K562 (cell line): Measurements from ENCODE around the gene LRRC15. TPM values are rescaled to one million over a fixed set of nuclear protein-coding genes. Genes with fewer than 3 reads are reported as not detected.

Source experiments
- BRCA1 ChIP-seq, 2 experiments: fragments of 450-650 bp in 1 of 2; sonication (generic) in 1 of 2; formaldehyde crosslinking in 1 of 2; IDR thresholded peaks; 2 replicates each; pipeline versions ENCODE4 v1.5.0 to v1.6.1; 2017 to 2020; ENCODE audit warnings: mild to moderate bottlenecking in 1 of 2, missing genetic modification reagents in 1 of 2
- CEBPB ChIP-seq: fragments of 450-650 bp; IDR thresholded peaks from 2 replicates; pipeline ENCODE4 v1.6.1; 2016; ENCODE audit warnings: missing genetic modification characterization, missing compliant biosample characterization
- GTF2A2 ChIP-seq: IDR thresholded peaks from 2 replicates; pipeline ENCODE4 v1.6.1; 2016; ENCODE audit warnings: mild to moderate bottlenecking, missing genetic modification characterization, missing compliant biosample characterization
- ILF3 ChIP-seq: fragments of 450-650 bp; IDR thresholded peaks from 2 replicates; pipeline ENCODE4 v1.6.1; 2018; ENCODE audit warnings: antibody characterized with exemption, mild to moderate bottlenecking, moderate library complexity, borderline replicate concordance
- KAT7 ChIP-seq: sonication (generic); formaldehyde crosslinking; IDR thresholded peaks from 2 replicates; pipeline ENCODE4 v1.8.0; 2022; ENCODE audit warnings: missing genetic modification reagents, mild to moderate bottlenecking, borderline replicate concordance
- PRDM10 ChIP-seq: fragments of 450-650 bp; IDR thresholded peaks from 2 replicates; pipeline ENCODE4 v1.6.1; 2018; ENCODE audit not compliant: partially characterized antibody
- RB1 ChIP-seq: fragments of 450-650 bp; IDR thresholded peaks from 2 replicates; pipeline ENCODE4 v1.6.1; 2017; ENCODE audit warnings: low read depth, mild to moderate bottlenecking
- SMARCE1 ChIP-seq: fragments of 450-650 bp; IDR thresholded peaks from 2 replicates; pipeline ENCODE4 v1.7.1; 2016; ENCODE audit warnings: mild to moderate bottlenecking
- TCF15 ChIP-seq: fragments of 250-450 bp; sonication (Bioruptor Pico); IDR thresholded peaks from 2 replicates; pipeline ENCODE4 v1.8.0; 2022; ENCODE audit warnings: moderate library complexity, mild to moderate bottlenecking, inconsistent platforms
- TCF3 ChIP-seq: sonication (generic); formaldehyde crosslinking; IDR thresholded peaks from 2 replicates; pipeline ENCODE4 v1.4.0; 2020; ENCODE audit warnings: mild to moderate bottlenecking, missing genetic modification reagents
- TEAD2 ChIP-seq: fragments of 450-650 bp; IDR thresholded peaks from 2 replicates; pipeline ENCODE4 v1.6.1; 2016; ENCODE audit warnings: missing genetic modification characterization, control low read depth, missing compliant biosample characterization
- TRIM25 ChIP-seq: fragments of 450-650 bp; IDR thresholded peaks from 2 replicates; pipeline ENCODE4 v1.7.0; 2016; ENCODE audit warnings: borderline replicate concordance
- ZNF143 ChIP-seq: sonication (generic); formaldehyde crosslinking; IDR thresholded peaks from 2 replicates; pipeline ENCODE4 v1.9.0; 2022; ENCODE audit warnings: mild to moderate bottlenecking, missing genetic modification reagents
- ZNF280A ChIP-seq: fragments of 450-650 bp; IDR thresholded peaks from 2 replicates; pipeline ENCODE4 v1.6.1; 2018; ENCODE audit warnings: mild to moderate bottlenecking, low read depth; ENCODE audit not compliant: partially characterized antibody
- ZNF76 ChIP-seq: fragments of 250-450 bp; sonication (Bioruptor Pico); IDR thresholded peaks from 2 replicates; pipeline ENCODE4 v1.4.0; 2020; ENCODE audit warnings: mild to moderate bottlenecking, moderate library complexity, borderline replicate concordance
- ZNF79 ChIP-seq: fragments of 250-450 bp; sonication (Bioruptor Pico); IDR thresholded peaks from 2 replicates; pipeline ENCODE4 v1.4.0; 2020; ENCODE audit warnings: low read depth, mild to moderate bottlenecking, moderate library complexity
- polyA plus RNA-seq, 8 experiments: library from polyadenylated mRNA; depleted of rRNA in 4 of 8; stranded (reverse) in 5 of 8; unstranded in 3 of 8; fragments of >200 nt; fragmentation: Nextera tagmentation in 2 of 8; fragmentation: Illumina TruSeq in 1 of 8; extraction: Ambion mirVana in 2 of 8; extraction: Trizol in 1 of 8; gene quantifications; 2 replicates each; pipeline versions ENCODE4 v1.2.1 to v1.2.3, GENCODE V29; 2011 to 2014; ENCODE audit warnings: inconsistent platforms in 1 of 8, missing spikeins in 1 of 8
- total RNA-seq, 7 experiments: library from RNA; depleted of rRNA in 6 of 7; stranded (reverse); fragments of >200 nt in 6 of 7; fragmentation: Illumina TruSeq in 2 of 7; extraction: Trizol in 2 of 7; gene quantifications; 2 replicates each; pipeline versions ENCODE4 v1.2.1 to v1.2.3, GENCODE V29; 2011 to 2021; ENCODE audit warnings: low replicate concordance in 1 of 7
- TF ChIP-seq, protein P1 (sequence below): fragments of 450-650 bp; formaldehyde crosslinking; conservative IDR thresholded peaks from 2 replicates; pipeline ENCODE4 v1.4.0; 2022; ENCODE audit warnings: mild to moderate bottlenecking, missing genetic modification characterization

Gene LRRC15
- total and polyA plus RNA-seq, 9 of the 15 experiments (the other 6 are each of a cell fraction or from before 2014, with no cell fraction given), result not detected

- no peak for TF ChIP-seq TEAD2 (tag)
- TF ChIP-seq TCF3 (CRISPR knock-in tag), result 0 out of 2 replicates have a peak, but pooled peaks have one; percentile 5
- no peak for TF ChIP-seq RB1
- TF ChIP-seq GTF2A2 (tag), result 0 out of 2 replicates have a peak, but pooled peaks have one; percentile 24
- TF ChIP-seq ZNF79 (CRISPR knock-in tag), result no peak
- TF ChIP-seq, protein P1, sequence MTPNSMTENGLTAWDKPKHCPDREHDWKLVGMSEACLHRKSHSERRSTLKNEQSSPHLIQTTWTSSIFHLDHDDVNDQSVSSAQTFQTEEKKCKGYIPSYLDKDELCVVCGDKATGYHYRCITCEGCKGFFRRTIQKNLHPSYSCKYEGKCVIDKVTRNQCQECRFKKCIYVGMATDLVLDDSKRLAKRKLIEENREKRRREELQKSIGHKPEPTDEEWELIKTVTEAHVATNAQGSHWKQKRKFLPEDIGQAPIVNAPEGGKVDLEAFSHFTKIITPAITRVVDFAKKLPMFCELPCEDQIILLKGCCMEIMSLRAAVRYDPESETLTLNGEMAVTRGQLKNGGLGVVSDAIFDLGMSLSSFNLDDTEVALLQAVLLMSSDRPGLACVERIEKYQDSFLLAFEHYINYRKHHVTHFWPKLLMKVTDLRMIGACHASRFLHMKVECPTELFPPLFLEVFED (CRISPR knock-in tag), result no peak
- peak; percentile 89; the same call in 1 of the 2 replicates for TF ChIP-seq TRIM25
- no peak for TF ChIP-seq ZNF143 (CRISPR knock-in tag)
- TF ChIP-seq BRCA1 (IDR thresholded peaks at IDR 0.05), result no peak
- no peak; the same call in 1 of the 2 replicates for TF ChIP-seq BRCA1 (CRISPR knock-in tag; IDR thresholded peaks at IDR 0.05)
- TF ChIP-seq TCF15 (CRISPR knock-in tag), result no peak
- TF ChIP-seq ILF3, result no peak
- TF ChIP-seq CEBPB (tag), result no peak
- peak; percentile 48; the same call in 1 of the 2 replicates for TF ChIP-seq SMARCE1
- TF ChIP-seq ZNF76, result no peak
- no peak for TF ChIP-seq PRDM10
- peak; percentile 51 for TF ChIP-seq ZNF280A
- TF ChIP-seq KAT7 (CRISPR knock-in tag), result no peak
Measured at GRCh38 chr3:194326192-194326967, 43.2 kb downstream of the LRRC15 start (continued).
